Gastroesophageal sphincter (tissue), 4 donors: ENCODE measurements around the gene GFOD2. TPM values are rescaled to one million over a fixed set of nuclear protein-coding genes. Genes with fewer than 3 reads are reported as not detected.

Experiments
- ATAC-seq: fragments of 150-250 bp; one replicate; pipeline ENCODE4 v1.9.1; 2016; ENCODE audit warnings: mild to moderate bottlenecking, moderate library complexity
- H3K27ac ChIP-seq, 4 donors: fragments of 200-600 bp; sonication (generic) in 3 of 4; 1 replicate in 3 of 4; 2 replicates in 1 of 4; pipeline ENCODE4 v1.5.1; 2016 to 2019
- H3K27me3 ChIP-seq: fragments of 200-600 bp; sonication (generic); one replicate; pipeline ENCODE4 v1.5.1; 2019
- H3K36me3 ChIP-seq, 2 donors: fragments of 200-600 bp; sonication (generic); one replicate each; pipeline ENCODE4 v1.5.1; 2019; ENCODE audit warnings: control low read depth in 1 of 2
- H3K4me1 ChIP-seq, 3 donors: fragments of 200-600 bp; sonication (generic); 1 replicate in 2 of 3; 2 replicates in 1 of 3; pipeline ENCODE4 v1.5.1; 2016 to 2019; ENCODE audit warnings: control low read depth in 2 of 3
- H3K4me3 ChIP-seq, 2 donors: fragments of 200-600 bp; sonication (generic); one replicate each; pipeline ENCODE4 v1.5.1; 2019; ENCODE audit warnings: mild to moderate bottlenecking in 1 of 2, moderate library complexity in 1 of 2
- H3K9me3 ChIP-seq, 3 donors: fragments of 200-600 bp; sonication (generic); one replicate each; pipeline ENCODE4 v1.5.1; 2017 to 2019; ENCODE audit warnings: control low read depth in 2 of 3
- EP300 ChIP-seq: sonication (generic); formaldehyde crosslinking; IDR thresholded peaks from one replicate; pipeline ENCODE4 v1.6.1; 2017; ENCODE audit warnings: antibody characterized with exemption, mild to moderate bottlenecking
- POLR2A ChIP-seq, 2 donors: fragments of 450-650 bp; IDR thresholded peaks; one replicate each; pipeline ENCODE4 v1.6.1; 2017; ENCODE audit warnings: antibody characterized with exemption in 2 of 2, mild to moderate bottlenecking in 2 of 2, moderate library complexity in 1 of 2
- POLR2AphosphoS5 ChIP-seq: sonication (generic); formaldehyde crosslinking; IDR thresholded peaks from one replicate; pipeline ENCODE4 v1.6.1; 2017; ENCODE audit warnings: antibody characterized with exemption
- WGBS, 2 donors: methylation state at CpG; one replicate each; pipeline ENCODE4 v1.1.5; 2018; ENCODE audit warnings: low coverage in 1 of 2; 5-methylcytosine and 5-hydroxymethylcytosine counted together
- total RNA-seq, 4 donors: library from RNA; depleted of rRNA; stranded (reverse); fragments of >200 nt; gene quantifications; one replicate each; pipeline ENCODE4 v1.1.0, GENCODE V29; 2016
- TF ChIP-seq, protein P1 (sequence below), 4 experiments: fragments of 200-600 bp in 2 of 4; fragments of 450-650 bp in 2 of 4; sonication (generic) in 1 of 4; IDR thresholded peaks; one replicate each; pipeline ENCODE4 v1.5.1; 2017 to 2019; ENCODE audit warnings: antibody characterized with exemption in 4 of 4, mild to moderate bottlenecking in 2 of 4, moderate library complexity in 2 of 4

Gene GFOD2
- total RNA-seq, 4 donors from 2014 or later, result 16.3 to 24.9 (median 20.1) TPM

DNA sequence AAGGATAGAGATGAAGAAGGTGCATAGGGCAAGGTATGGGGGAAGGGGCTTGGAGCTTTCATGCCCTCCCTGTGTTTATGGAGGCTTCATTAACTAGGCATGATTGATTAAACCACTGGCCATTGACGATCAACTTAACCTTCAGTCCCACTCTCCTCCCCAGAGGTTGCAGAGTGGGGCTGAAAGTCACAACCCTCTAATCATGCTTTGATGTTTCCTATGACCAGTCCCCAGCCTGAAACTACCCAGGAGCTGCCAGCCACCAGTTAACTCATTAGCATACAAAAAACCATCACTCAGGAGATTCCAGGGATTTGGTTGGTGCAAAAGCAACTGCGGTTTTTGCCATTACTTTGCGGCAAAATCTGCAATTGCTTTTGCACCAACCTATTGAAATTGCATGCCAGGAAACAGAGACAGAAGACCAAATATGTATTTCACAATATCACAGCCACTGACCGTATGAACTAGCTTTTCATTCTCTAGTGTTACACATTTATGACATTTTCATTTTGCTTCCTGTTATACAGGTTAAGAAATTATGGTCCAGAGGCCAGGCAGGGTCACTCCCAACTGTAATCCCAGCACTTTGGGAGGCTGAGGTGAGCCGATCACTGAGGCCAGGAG is 5.4 kb downstream of the GFOD2 start:
- TF ChIP-seq, protein P1, sequence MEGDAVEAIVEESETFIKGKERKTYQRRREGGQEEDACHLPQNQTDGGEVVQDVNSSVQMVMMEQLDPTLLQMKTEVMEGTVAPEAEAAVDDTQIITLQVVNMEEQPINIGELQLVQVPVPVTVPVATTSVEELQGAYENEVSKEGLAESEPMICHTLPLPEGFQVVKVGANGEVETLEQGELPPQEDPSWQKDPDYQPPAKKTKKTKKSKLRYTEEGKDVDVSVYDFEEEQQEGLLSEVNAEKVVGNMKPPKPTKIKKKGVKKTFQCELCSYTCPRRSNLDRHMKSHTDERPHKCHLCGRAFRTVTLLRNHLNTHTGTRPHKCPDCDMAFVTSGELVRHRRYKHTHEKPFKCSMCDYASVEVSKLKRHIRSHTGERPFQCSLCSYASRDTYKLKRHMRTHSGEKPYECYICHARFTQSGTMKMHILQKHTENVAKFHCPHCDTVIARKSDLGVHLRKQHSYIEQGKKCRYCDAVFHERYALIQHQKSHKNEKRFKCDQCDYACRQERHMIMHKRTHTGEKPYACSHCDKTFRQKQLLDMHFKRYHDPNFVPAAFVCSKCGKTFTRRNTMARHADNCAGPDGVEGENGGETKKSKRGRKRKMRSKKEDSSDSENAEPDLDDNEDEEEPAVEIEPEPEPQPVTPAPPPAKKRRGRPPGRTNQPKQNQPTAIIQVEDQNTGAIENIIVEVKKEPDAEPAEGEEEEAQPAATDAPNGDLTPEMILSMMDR (IDR thresholded peaks at IDR 0.05), result no peak
- TF ChIP-seq POLR2AphosphoS5 (no peak), EP300 (no peak)
- Histone ChIP-seq H3K27ac (no peak overlapping the region), H3K27me3 (no peaks in the 10 kb centered on the region), H3K9me3 (no peaks in the 10 kb centered on the region), H3K4me1 (peaks cover 0 to 26% (median 8%) of the 10 kb centered on the region in 3 donors), H3K4me3 (no peak overlapping the region), H3K36me3 (no peaks in the 10 kb centered on the region)
- no peak for ATAC-seq
- WGBS, 2 donors, result 60 to 68% methylated on average over 3 of the region's 5 CpGs

DNA sequence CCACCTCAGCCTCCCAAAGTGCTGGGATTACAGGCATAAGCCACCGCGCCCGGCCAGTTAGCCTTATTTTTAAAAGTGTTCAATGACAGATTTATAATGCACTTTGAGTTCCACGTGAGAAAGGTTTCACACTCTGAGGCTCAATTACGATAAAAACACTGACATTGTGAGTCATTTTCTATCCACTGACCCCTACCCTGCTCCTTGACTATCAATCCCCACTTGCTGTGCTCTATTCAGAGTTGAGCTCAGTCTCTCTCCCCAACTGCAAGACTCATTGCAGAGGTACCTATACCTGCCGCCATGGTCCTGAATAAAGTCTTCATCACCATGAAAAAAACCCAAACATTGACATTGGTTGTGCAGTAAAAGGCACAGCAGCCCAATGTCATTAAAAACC is 8.5 kb downstream of the GFOD2 start:
- no peak for TF ChIP-seq EP300
- TF ChIP-seq, protein P1 (IDR thresholded peaks at IDR 0.05), result no peak
- TF ChIP-seq POLR2AphosphoS5, result no peak
- TF ChIP-seq POLR2A (IDR thresholded peaks at IDR 0.05), result no peak
- H3K4me3 ChIP-seq, result no peak overlapping the region
- WGBS, 2 donors, result 98 to 100% methylated on average over 1 to 6 of the region's 6 CpGs

DNA sequence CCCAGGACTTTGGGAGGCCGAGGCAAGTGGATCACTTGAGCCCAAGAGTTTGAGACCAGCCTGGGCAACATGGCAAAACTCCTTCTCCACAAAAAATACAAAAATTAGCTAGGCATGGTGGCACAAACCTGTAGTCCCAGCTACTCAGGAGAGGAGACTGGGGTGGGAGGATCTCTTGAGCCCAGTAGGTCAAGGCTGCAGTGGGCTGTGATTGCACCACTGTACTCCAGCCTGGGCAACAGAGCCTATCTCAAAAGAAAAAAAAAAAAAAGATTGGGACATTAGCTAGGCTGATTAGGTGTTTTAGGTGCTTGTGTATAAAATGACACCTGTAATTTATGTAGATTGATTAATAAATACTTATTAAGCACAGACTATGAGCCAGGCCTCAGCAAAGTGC is 10.1 kb downstream of the GFOD2 start:
- Histone ChIP-seq H3K27ac (no peak overlapping the region), H3K4me1 (no peaks in the 10 kb centered on the region), H3K9me3 (no peaks in the 10 kb centered on the region), H3K4me3 (no peak overlapping the region), H3K36me3 (no peaks in the 10 kb centered on the region), H3K27me3 (no peaks in the 10 kb centered on the region)
- no peak for ATAC-seq
- no peak for TF ChIP-seq EP300
- no peak for TF ChIP-seq POLR2A (IDR thresholded peaks at IDR 0.05)
- no peak for TF ChIP-seq POLR2AphosphoS5
- TF ChIP-seq, protein P1 (IDR thresholded peaks at IDR 0.05), result no peak
- WGBS, 2 donors, result 88% methylated on average over 1 of the region's 1 CpG; no CpG with 5 or more reads in 1 of the 2 donors

More for the DNA sequence above, 8.5 kb downstream of the GFOD2 start:
- no peaks in the 10 kb centered on the region for H3K4me1 ChIP-seq
- no peak overlapping the region for H3K27ac ChIP-seq
- no peaks in the 10 kb centered on the region for H3K36me3 ChIP-seq
- no peaks in the 10 kb centered on the region for H3K9me3 ChIP-seq
- ATAC-seq, result no peak
- H3K27me3 ChIP-seq, result no peaks in the 10 kb centered on the region

DNA sequence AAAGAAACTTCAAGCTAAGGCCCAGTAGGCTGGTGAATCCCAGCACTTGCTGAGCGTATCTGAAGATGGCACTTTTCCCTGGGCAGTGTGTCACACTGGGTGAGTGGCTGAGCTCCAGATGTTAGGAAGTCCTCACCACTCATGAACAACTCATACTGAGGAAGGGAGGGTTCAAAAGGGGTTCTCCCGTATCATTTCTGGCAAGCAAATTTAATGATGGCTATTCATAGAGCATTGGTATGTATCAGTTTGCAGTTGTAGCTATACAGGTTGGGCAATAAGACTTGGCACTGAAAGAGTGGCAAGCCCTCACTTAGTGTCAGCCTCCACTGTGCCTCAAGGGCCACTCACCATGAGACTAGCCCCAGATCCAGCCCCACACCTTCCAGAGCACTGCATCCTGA is 10.7 kb downstream of the GFOD2 start:
- no peak overlapping the region for H3K4me3 ChIP-seq
- no peaks in the 10 kb centered on the region for H3K27me3 ChIP-seq
- H3K4me1 ChIP-seq, result no peaks in the 10 kb centered on the region
- no peak for ATAC-seq
- no peaks in the 10 kb centered on the region for H3K36me3 ChIP-seq
- no peaks in the 10 kb centered on the region for H3K9me3 ChIP-seq
- no peak for TF ChIP-seq EP300
- TF ChIP-seq, protein P1 (IDR thresholded peaks at IDR 0.05), result no peak
- TF ChIP-seq POLR2A (IDR thresholded peaks at IDR 0.05), result no peak
- no peak for TF ChIP-seq POLR2AphosphoS5
- WGBS, 2 donors, result 46 to 66% methylated on average over 2 of the region's 2 CpGs
- H3K27ac ChIP-seq, result no peak overlapping the region

GRCh38 chr16:67707790-67708189 is 11.3 kb downstream of the GFOD2 start:
- no peak for ATAC-seq
- no peak overlapping the region for H3K27ac ChIP-seq

More at GRCh38 chr16:67707790-67708189, 11.3 kb downstream of the GFOD2 start:
- TF ChIP-seq POLR2A (IDR thresholded peaks at IDR 0.05) (no peak), EP300 (no peak), POLR2AphosphoS5 (no peak)
- TF ChIP-seq, protein P1 (IDR thresholded peaks at IDR 0.05), result no peak
- H3K36me3 ChIP-seq, result no peaks in the 10 kb centered on the region
- H3K4me3 ChIP-seq, result no peak overlapping the region
- no peaks in the 10 kb centered on the region for H3K27me3 ChIP-seq
- 96 to 100% methylated on average over 4 to 5 of the region's 5 CpGs for WGBS, 2 donors
- no peaks in the 10 kb centered on the region for H3K4me1 ChIP-seq
- no peaks in the 10 kb centered on the region for H3K9me3 ChIP-seq
